ENCODE results near the gene ATG101. TPM values are rescaled to one million over a fixed set of nuclear protein-coding genes. Genes with fewer than 3 reads are reported as not detected.

The ATG101 gene
- total and polyA plus RNA-seq, 2 of the 8 experiments (the other 6 are each of a cell fraction or from before 2014, with no cell fraction given), result 49.8 to 55.9 TPM

- no peak for TF ChIP-seq CTBP2 (IDR thresholded peaks at IDR 0.05; ENCODE audit: borderline replicate concordance, insufficient read depth, insufficient read length, low read length)
- no peak for TF ChIP-seq ATF2 (IDR thresholded peaks at IDR 0.05; ENCODE audit: low read length)
- TF ChIP-seq SP4 (IDR thresholded peaks at IDR 0.05; ENCODE audit: low read length), result no peak
- TF ChIP-seq BRCA1 (IDR thresholded peaks at IDR 0.05; ENCODE audit: low read depth, low read length), result no peak
Observed at GRCh38 chr12:52084491-52085231, 14.9 kb downstream of the ATG101 start (continued).

Data from H1 (cell line).